ENCODE measurements around the gene SPATA6L.

SPATA6L gene

GRCh38 chr9:4581861-4582565, 84.3 kb downstream of the SPATA6L start:
- no peak for DNase-seq (ENCODE audit: low read depth)

GRCh38 chr9:4581035-4581760, 85.1 kb downstream of the SPATA6L start:
- DNase-seq (ENCODE audit: low read depth), result no peak

GRCh38 chr9:4579001-4579400, 87.3 kb downstream of the SPATA6L start:
- DNase-seq (ENCODE audit: low read depth), result no peak

- DNase-seq (ENCODE audit: low read depth), result no peak
Observed at GRCh38 chr9:4576448-4576847, 89.8 kb downstream of the SPATA6L start.

GRCh38 chr9:4575997-4576396, 90.3 kb downstream of the SPATA6L start:
- no peak for DNase-seq (ENCODE audit: low read depth)

GRCh38 chr9:4574657-4575243, 91.5 kb downstream of the SPATA6L start:
- DNase-seq (ENCODE audit: low read depth), result no peak

- no peak for DNase-seq (ENCODE audit: low read depth)
Observed at GRCh38 chr9:4573634-4574389, 92.5 kb downstream of the SPATA6L start.

GRCh38 chr9:4573176-4573575, 93.1 kb downstream of the SPATA6L start:
- DNase-seq (ENCODE audit: low read depth), result no peak

GRCh38 chr9:4572184-4572826, 94.0 kb downstream of the SPATA6L start:
- no peak for DNase-seq (ENCODE audit: low read depth)

GRCh38 chr9:4569101-4569500, 97.2 kb downstream of the SPATA6L start:
- DNase-seq (ENCODE audit: low read depth), result no peak

GRCh38 chr9:4567601-4568000, 98.7 kb downstream of the SPATA6L start:
- DNase-seq (ENCODE audit: low read depth), result no peak

- no peak for DNase-seq (ENCODE audit: low read depth)
Observed at GRCh38 chr9:4566806-4567205, 99.5 kb downstream of the SPATA6L start.

- peak; percentile 30 for DNase-seq (ENCODE audit: low read depth)
Observed at GRCh38 chr9:4563105-4563504, 103.2 kb downstream of the SPATA6L start.

- no peak for DNase-seq (ENCODE audit: low read depth)
Observed at GRCh38 chr9:4559261-4560182, 106.8 kb downstream of the SPATA6L start.

GRCh38 chr9:4558371-4558998, 107.8 kb downstream of the SPATA6L start:
- DNase-seq (ENCODE audit: low read depth), result no peak

- no peak for DNase-seq (ENCODE audit: low read depth)
Observed at GRCh38 chr9:4555236-4555635, 111.0 kb downstream of the SPATA6L start.

- DNase-seq (ENCODE audit: low read depth), result no peak
Observed at GRCh38 chr9:4553951-4554381, 112.3 kb downstream of the SPATA6L start.

- no peak for DNase-seq (ENCODE audit: low read depth)
Observed at GRCh38 chr9:4550777-4551484, 115.3 kb downstream of the SPATA6L start.

GRCh38 chr9:4549751-4550295, 116.5 kb downstream of the SPATA6L start:
- no peak for DNase-seq (ENCODE audit: low read depth)

All from CMK (cell line).